Karpas-422 (cell line): ENCODE results near the gene GNG7. TPM values are rescaled to one million over a fixed set of nuclear protein-coding genes. Genes with fewer than 3 reads are reported as not detected.

Experiments
- DNase-seq: peaks from one replicate; pipeline ENCODE4 v3.0.0-alpha.2; 2015
- H2AFZ ChIP-seq: fragments of 200-600 bp; sonication (generic); 2 replicates; pipeline ENCODE4 v1.6.1; 2014; ENCODE audit warnings: antibody characterized with exemption, low read length, mixed read lengths
- H3K27ac ChIP-seq: fragments of 200-600 bp; sonication (generic); 2 replicates; pipeline ENCODE4 v1.5.1; 2014; ENCODE audit warnings: mild to moderate bottlenecking, low read length, moderate library complexity
- H3K27me3 ChIP-seq: fragments of 200-600 bp; sonication (generic); 2 replicates; pipeline ENCODE4 v1.6.1; 2014; ENCODE audit warnings: low read length, mixed read lengths
- H3K36me3 ChIP-seq: fragments of 200-600 bp; sonication (generic); 2 replicates; pipeline ENCODE4 v1.6.1; 2014; ENCODE audit warnings: low read length, mixed read lengths; ENCODE audit not compliant: insufficient read depth
- H3K4me1 ChIP-seq: fragments of 200-600 bp; sonication (generic); 2 replicates; pipeline ENCODE4 v1.6.1; 2014; ENCODE audit warnings: mild to moderate bottlenecking, low read length, mixed read lengths
- H3K4me2 ChIP-seq: fragments of 200-600 bp; sonication (generic); 2 replicates; pipeline ENCODE4 v1.6.1; 2014; ENCODE audit warnings: low read length, low read depth, mild to moderate bottlenecking; ENCODE audit not compliant: poor library complexity, severe bottlenecking
- H3K4me3 ChIP-seq: fragments of 200-600 bp; sonication (generic); 2 replicates; pipeline ENCODE4 v1.5.1; 2014; ENCODE audit warnings: mild to moderate bottlenecking, antibody characterized with exemption, low read length, mixed read lengths
- H3K79me2 ChIP-seq: fragments of 200-600 bp; sonication (generic); 2 replicates; pipeline ENCODE4 v1.6.1; 2014; ENCODE audit warnings: mild to moderate bottlenecking, low read length, mixed read lengths
- H3K9ac ChIP-seq: fragments of 200-600 bp; sonication (generic); 2 replicates; pipeline ENCODE4 v1.6.0; 2014; ENCODE audit warnings: low read length
- H3K9me2 ChIP-seq: fragments of 200-600 bp; sonication (generic), shearing (Covaris generic); replicated peaks from 2 replicates; pipeline ENCODE4 v1.6.0; 2014; ENCODE audit warnings: mild to moderate bottlenecking, low read length, moderate library complexity; ENCODE audit not compliant: insufficient read depth
- H3K9me3 ChIP-seq: fragments of 300-700, 200-600 bp; sonication (generic); 2 replicates; pipeline ENCODE4 v1.6.1; 2014; ENCODE audit warnings: low read length, mixed read lengths
- H4K20me1 ChIP-seq: fragments of 200-600 bp; sonication (generic); 2 replicates; pipeline ENCODE4 v1.6.1; 2014; ENCODE audit warnings: mild to moderate bottlenecking, antibody characterized with exemption, low read length, low read depth; ENCODE audit not compliant: insufficient read depth
- total RNA-seq: library from RNA; depleted of rRNA; stranded (reverse); fragments of >200 nt; shearing (Covaris generic); gene quantifications from 2 replicates; pipeline ENCODE4 v1.2.3, GENCODE V29; 2014; ENCODE audit warnings: low replicate concordance

The GNG7 gene
- total RNA-seq, 1 experiment from 2014 or later: 0.19 TPM

DNA sequence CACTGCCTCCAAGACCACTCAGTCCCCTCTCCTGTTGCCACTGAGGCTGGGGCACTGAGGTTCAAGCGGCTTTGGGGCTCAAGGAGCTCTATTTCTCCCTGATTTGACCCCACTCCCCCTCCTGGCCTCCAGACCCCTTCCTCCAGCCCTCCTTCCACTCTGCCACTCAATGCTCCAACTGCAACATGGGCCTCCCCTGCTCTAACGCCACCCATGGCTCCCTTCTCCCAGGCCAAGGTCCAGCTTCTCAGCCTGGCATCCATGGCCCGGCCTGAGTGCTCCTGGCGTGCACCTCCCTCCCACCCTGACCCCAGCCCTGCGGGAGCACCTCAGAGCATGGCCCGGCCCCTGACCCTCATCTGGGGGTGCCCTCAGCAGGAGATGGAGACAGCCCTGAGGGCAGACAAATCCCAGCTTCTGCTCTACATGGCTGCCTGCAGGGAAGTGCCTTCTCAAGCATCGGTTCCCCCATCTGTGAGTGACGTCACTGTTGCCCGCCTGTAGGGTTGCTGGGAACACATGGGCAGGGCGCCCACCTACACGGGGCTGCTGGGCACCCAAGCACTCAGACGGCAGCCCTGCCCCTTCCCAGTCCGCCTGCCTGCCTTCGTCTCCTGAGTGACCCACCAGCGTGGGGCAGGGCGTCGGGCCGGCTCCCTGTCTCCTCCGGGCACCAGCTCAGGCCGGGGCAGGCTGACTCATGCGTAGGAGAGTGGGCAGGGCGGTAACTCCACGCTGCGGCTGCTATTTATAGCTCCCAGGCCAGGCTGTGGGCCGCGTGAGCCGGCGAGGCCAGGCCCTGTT, 20.2 kb upstream of the GNG7 start:
- no peaks in the 10 kb centered on the region for H3K36me3 ChIP-seq
- no peaks in the 10 kb centered on the region for H3K79me2 ChIP-seq
- no peak overlapping the region for H3K4me2 ChIP-seq
- no peaks in the 10 kb centered on the region for H4K20me1 ChIP-seq
- H3K9ac ChIP-seq: no peak overlapping the region
- H3K4me1 ChIP-seq: no peaks in the 10 kb centered on the region
- no peaks in the 10 kb centered on the region for H3K27me3 ChIP-seq
- no peaks in the 10 kb centered on the region for H3K9me3 ChIP-seq
- no peak for DNase-seq
- H3K9me2 ChIP-seq: no peaks in the 10 kb centered on the region
- no peak overlapping the region for H3K4me3 ChIP-seq
- H3K27ac ChIP-seq: no peak overlapping the region
- H2AFZ ChIP-seq: no peak overlapping the region

DNA sequence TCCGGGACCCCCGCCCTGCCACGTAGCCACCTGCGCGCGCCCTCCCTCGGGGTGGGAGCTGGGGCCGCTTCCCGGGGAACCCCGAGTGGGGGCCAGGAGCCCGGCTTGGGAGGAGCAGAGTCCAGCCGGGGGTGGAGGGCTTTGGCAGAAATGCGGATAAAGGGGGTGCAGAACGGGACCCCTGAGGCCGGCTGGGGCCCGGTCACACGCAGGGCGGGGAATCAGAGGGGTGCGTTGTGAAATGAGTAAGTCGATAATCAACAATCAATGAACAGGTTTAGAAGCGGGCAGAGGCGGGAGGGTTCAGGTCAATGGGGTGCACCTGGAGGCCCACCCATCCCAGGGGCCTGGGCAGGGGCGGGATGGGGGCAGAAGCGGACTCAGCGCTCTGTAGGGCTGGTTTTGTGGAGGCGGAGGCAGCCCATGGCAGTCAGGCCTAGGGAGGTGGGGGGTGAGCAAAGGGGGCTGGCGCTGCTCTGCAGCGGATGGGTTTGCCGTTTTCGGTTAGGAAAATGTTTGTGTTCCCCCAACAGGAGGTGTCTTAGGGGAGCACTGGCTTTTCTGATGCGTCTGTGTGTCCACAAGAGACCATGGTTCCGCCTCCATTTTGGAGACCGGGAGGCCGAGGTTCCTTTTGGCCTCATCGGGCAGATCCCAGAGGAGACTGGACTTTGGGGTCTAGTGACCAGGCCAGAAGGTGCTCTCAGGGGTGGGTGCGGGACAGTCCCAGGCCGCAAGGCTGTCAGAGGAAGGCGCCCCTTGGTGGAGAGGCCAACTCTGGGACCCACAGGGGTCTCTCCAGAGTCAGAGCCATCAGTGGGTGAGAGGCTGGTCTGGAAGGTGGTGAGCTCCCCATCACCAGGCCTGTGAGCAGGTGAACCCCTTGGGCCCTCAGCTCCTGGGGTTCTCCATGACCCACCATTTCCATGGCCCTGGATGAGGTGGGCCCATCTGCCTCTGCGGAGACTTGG, 19.4 kb upstream of the GNG7 start:
- Histone ChIP-seq H2AFZ (no peak overlapping the region), H3K9me2 (no peaks in the 10 kb centered on the region), H3K36me3 (no peaks in the 10 kb centered on the region), H3K27ac (no peak overlapping the region), H3K4me1 (no peaks in the 10 kb centered on the region), H4K20me1 (no peaks in the 10 kb centered on the region), H3K9me3 (no peaks in the 10 kb centered on the region), H3K79me2 (no peaks in the 10 kb centered on the region), H3K27me3 (no peaks in the 10 kb centered on the region), H3K4me3 (no peak overlapping the region), H3K4me2 (no peak overlapping the region), H3K9ac (no peak overlapping the region)
- no peak for DNase-seq

GRCh38 chr19:2720777-2721569, 18.5 kb upstream of the GNG7 start, which contains the start of gene DIRAS1:
TSS of gene DIRAS1 (minus strand) at chr19:2721372. CDS start at chr19:2717806, 3,566 bp downstream.
- H3K27me3 ChIP-seq: no peaks in the 10 kb centered on the region
- no peaks in the 10 kb centered on the region for H3K9me2 ChIP-seq
- no peak within 1 kb of the TSS for H3K4me3 ChIP-seq
- no peaks in the 10 kb centered on the region; the same call in 1 of the 2 replicates for H3K9me3 ChIP-seq
- H2AFZ ChIP-seq: no peak within 1 kb of the TSS
- H3K36me3 ChIP-seq: no peaks in the 10 kb centered on the region
- no peak within 1 kb of the TSS for H3K4me2 ChIP-seq
- no peak within 1 kb of the TSS for H3K27ac ChIP-seq
- no peaks in the 10 kb centered on the region for H3K4me1 ChIP-seq
- H3K79me2 ChIP-seq: no peaks in the 10 kb centered on the region
- DNase-seq: no peak
- H4K20me1 ChIP-seq: no peaks in the 10 kb centered on the region
- H3K9ac ChIP-seq: no peak within 1 kb of the TSS

- no peak overlapping the region for H3K27ac ChIP-seq
- H3K36me3 ChIP-seq: no peaks in the 10 kb centered on the region
- H3K79me2 ChIP-seq: no peaks in the 10 kb centered on the region
- H3K9me3 ChIP-seq: peaks cover 8% of the 10 kb centered on the region
- no peaks in the 10 kb centered on the region for H3K4me1 ChIP-seq
- no peak overlapping the region for H3K4me3 ChIP-seq
- H3K9me2 ChIP-seq: no peaks in the 10 kb centered on the region
- no peaks in the 10 kb centered on the region for H3K27me3 ChIP-seq
- no peak overlapping the region for H3K9ac ChIP-seq
- H2AFZ ChIP-seq: no peak overlapping the region
- H3K4me2 ChIP-seq: no peak overlapping the region
- DNase-seq: no peak
- no peaks in the 10 kb centered on the region for H4K20me1 ChIP-seq
Measured at GRCh38 chr19:2719920-2720776, 17.7 kb upstream of the GNG7 start.

DNA sequence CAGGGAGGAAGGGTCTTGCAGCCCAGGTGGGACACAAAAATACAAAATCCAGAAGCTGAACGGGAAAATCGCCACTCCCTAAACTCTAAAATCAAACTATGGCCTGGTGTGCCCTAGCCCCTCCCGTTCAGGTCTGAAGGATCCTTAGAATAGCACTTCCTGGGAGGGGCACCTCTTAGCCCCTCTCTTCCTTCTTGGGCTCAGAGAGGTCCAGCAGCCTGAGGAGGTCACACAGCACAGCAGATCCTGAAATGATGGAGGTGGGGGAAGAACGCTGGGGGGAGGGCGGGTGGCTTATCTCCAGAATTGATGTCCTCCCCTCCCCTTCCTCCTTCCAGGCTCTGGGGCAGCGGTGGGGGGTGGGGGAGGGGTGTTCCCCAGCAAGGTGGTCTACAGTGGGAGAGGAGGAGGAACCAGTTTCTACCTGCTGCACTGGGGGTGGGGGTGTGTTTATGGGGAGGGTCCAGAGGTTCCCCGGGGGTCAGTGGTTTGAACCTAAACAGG, 16.8 kb upstream of the GNG7 start:
- Histone ChIP-seq H3K27me3 (no peaks in the 10 kb centered on the region), H3K9me2 (no peaks in the 10 kb centered on the region), H3K9ac (no peak overlapping the region), H3K4me3 (no peak overlapping the region), H2AFZ (no peak overlapping the region), H3K79me2 (no peaks in the 10 kb centered on the region), H3K36me3 (no peaks in the 10 kb centered on the region), H3K4me1 (no peaks in the 10 kb centered on the region), H4K20me1 (no peaks in the 10 kb centered on the region), H3K9me3 (peaks cover 10% of the 10 kb centered on the region), H3K4me2 (no peak overlapping the region), H3K27ac (no peak overlapping the region)
- no peak for DNase-seq

DNA sequence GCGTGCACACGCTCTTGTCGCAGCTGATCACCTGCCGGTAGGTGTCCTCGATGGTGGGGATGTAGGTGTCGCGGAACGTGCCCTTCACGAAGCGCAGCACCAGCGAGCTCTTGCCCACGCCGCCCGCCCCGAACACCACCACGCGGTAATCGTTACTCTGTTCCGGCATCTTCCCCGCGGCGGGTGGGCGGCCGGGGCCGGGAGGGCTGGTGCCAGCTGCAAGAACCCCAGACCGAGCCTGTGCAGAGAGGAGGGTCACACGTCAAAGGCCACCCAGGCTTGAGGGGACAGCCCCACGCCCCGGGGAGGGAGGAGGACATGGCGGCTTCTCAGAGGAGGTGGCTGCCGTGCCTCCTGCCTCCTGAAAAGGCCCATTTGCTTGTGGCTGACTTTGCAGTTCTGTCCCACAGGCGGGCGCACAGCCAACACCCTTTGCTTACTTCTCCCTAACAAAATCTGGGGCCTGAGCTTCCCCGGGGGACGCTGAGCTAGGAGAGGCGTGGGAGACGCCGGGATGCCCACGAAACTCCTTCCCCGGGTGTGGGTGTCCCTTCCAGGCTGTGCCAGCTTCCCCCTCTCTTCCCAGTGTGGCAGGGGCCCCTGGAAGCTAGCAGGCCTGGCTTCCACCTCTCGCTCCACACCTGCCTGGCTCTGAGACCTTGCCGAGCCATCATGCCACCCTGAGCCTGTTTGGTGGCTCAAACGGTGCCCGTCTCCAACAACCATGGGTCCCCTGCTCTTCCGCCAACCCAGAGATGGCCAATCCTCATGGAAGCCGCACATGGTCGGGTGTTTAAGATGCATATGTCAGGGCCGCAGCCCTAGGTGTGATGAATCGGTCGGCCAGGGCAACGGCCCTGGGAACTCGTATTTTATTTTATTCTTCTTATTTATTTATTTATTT, 15.4 kb upstream of the GNG7 start:
- no peaks in the 10 kb centered on the region for H4K20me1 ChIP-seq
- no peak overlapping the region for H3K4me2 ChIP-seq
- no peaks in the 10 kb centered on the region for H3K79me2 ChIP-seq
- H3K4me1 ChIP-seq: no peaks in the 10 kb centered on the region
- H3K27me3 ChIP-seq: no peaks in the 10 kb centered on the region
- H3K27ac ChIP-seq: no peak overlapping the region
- H2AFZ ChIP-seq: no peak overlapping the region
- no peak overlapping the region for H3K9ac ChIP-seq
- DNase-seq: no peak
- H3K4me3 ChIP-seq: no peak overlapping the region
- no peaks in the 10 kb centered on the region for H3K36me3 ChIP-seq
- no peaks in the 10 kb centered on the region for H3K9me2 ChIP-seq
- H3K9me3 ChIP-seq: peaks cover 10% of the 10 kb centered on the region
